Activated CD8-positive, alpha-beta memory T cell treated with anti-CD3 and anti-CD28 coated beads, Interleukin-2, amount 50 U/mL, for 1 hour (primary cell): ENCODE data around the gene DCD.
"Not testable (repeated sequence)": the region's sequence is repeated elsewhere in the genome, so short reads cannot be mapped to it uniquely, and the experiment has no call there.

Experiments used
- DNase-seq: peaks from one replicate; pipeline ENCODE4 v3.0.0-alpha.2; 2020; ENCODE audit errors: extremely low read depth

The DCD gene, protein sequence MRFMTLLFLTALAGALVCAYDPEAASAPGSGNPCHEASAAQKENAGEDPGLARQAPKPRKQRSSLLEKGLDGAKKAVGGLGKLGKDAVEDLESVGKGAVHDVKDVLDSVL

DNA sequence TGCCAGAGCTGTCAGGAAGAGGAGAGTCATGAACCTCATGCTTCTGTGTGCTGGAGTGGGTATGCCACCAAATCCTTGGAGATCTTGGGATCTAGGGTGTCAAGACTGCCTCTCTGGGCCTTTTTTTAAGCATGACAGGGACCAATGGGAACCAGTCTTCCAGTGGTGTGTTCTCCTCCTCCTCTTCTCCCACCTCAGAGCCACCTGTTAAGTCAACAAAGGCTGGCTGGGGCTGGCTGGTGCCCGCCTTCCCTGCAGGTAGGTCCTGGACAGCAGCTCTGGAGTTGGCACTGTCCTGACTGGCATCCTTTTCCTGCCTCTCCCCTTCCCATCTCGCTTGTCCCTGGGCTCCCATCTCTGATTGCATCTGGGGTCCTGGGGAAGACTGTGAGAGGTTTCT is at the start of gene DCD:
Gene DCD, minus strand, starts transcription at position 101 of the 400 bp plus-strand sequence. Its CDS starts 62 bp downstream, at position 39.
- no peak for DNase-seq

DNA sequence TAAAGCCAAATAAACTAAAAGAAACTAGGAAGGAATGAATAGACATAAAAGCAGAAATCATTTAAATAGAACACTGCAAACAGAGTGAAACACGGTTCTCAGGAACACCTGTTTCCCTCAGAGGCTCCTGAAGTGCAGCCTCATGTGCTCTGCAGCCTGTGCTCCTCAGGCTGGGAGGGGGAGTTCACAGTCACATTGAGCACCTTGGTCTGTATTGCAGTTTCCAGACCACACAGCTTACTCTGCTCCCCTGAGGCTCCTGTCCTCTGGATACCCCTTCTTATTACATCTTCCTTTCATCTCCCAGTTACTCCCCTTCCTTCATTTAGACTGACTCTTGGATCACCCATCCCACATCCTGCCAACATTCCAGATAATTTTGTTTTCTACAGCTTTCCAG is 49.7 kb upstream of the DCD start:
- no peak for DNase-seq

DNA sequence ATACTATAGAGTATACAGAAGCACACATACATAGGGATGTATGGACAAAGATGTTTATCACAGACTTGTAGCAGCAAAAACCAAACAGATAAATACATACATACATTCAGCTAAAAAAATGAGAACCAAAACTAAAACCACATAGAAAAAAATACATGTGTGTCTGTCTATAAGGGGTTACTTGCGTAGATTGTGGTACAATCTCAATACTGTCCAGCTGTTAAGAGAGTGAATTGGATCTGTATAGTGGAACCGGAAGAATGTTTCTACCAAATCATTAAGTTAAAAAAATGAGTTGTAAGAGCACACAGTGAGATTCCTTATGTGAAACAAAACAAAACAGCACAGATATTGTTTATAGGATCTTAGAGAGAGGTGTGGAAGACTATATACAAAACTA is 44.2 kb upstream of the DCD start:
- DNase-seq: no peak

DNA sequence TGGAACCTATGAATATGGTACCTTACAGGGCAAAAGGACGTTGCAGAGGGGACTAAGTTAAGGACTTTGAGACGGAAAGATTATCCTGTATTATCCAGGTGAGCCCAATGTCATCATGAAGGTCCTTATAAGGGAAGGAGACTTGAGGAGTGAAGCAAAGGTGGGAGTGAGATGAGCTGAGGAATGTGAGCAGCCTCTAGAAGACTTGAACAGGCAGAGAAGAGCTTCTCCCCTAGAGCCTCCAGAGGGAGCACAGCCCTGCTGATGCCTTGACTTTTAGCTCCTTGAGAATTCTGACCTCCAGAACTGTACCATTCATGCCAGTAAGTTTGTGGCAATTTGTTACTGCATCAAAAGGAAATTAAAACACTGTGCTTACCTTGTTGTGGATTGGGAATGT is 41.8 kb upstream of the DCD start:
- no peak for DNase-seq

DNA sequence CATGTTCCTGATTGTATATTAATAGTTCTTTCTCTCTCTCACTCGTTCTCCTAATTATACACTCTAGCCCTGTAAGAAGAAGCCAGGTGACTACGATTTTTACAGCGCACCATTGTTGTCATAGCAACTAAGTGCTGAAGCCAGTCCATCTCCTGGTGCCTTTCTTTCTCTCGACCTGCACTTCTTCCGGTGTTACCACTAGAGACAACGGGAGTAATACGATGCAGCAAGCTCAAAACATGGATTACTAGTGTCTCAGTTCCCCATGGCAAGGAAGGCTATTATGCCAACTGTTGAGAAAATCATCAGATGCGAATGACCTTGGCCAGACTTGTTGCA is 40.8 kb upstream of the DCD start:
- DNase-seq: no peak

DNA sequence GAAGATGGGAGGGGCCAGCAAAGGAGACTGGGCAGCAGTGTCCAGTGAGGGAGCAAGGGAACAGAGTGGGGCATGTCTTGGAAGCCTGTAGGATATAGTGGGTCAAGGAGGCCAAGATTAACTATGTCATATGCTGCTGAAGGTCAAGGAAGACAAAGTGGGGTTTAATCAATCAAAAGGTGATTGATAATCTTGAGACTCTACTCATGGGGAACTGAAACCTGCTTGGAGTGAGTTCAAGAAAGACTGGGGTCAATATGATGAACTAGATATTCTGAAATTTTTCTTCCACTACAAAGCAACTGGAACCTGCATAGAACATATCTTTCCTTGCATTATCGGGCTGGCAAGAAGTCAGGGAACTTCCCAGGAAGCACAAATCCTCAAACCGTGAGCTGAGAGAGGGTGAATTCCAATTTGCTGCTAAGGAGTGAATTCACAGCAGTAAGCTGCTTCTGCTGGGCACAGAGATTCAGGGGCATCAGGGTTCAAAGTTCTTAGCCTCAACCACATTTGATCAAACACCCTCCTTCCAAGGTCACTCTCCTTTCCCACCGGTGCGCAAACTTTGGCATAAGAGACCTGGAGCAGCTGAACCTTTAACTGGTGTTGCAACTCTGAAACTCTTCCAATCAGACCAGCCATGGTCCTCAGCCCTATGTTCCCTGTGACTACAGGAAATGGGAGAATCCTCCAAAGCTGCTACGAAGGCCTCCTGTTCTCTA is 40.3 kb upstream of the DCD start:
- DNase-seq: no peak

DNA sequence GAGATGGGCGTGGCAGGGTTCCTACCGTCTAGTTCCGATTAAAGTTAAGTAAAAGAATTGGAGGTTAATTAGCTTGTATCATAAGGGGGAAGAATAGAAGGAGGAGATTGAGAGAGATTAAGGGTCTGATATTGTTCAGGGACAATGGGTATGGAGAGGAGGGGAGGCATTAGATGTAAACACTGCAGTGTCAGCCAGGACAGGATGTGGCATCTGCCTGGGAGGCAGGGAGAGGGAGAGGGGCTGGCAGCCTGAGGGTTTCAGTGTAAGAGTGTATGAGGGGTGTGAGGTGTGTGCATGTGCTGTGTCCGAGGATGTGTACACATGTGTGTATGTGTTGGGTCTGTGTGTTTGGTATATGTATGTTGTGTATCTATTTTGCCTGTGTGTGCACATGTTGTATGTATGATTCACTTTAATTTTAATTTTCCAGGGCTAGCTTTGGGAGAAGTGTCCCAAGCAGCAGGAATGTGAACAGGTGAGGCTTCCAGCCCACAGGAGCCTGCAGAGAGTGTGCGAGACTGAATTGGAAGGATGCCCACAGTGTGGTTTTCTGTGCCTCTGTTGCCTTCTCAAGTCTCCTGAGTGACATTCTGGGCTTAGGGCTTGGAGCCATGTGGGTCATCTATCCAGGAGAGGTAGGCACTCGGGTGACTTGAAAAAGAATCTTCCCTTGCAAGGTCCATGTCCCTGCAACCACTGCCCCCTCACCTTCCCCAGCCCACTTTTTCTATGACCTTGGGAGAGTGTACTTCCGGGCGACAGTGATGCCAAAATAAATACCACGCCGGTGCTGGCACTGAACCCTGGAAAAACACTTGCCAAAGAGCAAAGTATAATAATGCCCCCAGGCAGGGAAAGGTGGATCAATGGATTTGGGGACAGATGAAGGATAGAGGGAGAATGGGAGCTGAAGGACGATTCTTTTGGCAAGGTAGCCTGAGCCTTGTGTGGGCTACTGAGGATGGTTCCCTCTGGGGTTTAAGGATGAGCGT is 36.8 kb upstream of the DCD start:
- no peak for DNase-seq

DNA sequence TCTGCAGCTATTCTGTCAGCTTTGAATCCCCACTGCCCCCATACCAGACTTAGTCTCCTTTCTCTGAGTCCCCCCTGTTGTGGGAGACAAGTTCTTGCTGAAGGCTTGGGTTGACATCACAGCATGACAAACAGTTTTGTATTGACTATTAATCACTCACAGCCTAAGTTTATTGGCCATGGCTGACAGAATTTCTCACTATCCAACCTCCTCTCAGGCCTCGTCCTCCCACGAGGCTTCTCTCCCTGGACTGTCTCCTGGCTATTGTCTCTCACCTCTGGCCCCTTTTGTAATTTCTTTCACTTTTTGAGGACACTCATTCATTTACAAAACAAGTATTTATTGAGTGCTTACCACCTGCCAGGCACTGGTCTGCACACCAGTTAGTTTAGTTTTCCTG is 35.2 kb upstream of the DCD start:
- DNase-seq: no peak

DNA sequence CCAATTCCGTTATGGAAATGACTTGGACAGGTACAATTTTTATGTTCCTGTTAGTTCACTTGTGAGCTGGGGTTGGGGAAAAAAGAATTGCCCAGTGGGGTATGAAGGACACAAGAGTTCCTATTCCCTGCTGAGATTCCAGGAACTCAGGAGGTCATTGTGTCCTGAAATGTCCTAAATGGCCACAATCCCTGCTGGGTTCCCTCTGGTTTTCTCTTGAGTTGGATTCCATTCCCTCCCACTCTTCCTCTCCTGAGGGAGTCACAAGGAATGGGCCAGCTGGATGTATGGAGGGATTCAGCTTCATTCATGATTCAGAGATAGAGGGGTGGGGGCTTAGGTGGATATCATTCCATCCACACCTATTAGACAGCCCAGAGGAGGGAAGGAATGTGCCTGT is 34.5 kb upstream of the DCD start:
- no peak for DNase-seq

DNA sequence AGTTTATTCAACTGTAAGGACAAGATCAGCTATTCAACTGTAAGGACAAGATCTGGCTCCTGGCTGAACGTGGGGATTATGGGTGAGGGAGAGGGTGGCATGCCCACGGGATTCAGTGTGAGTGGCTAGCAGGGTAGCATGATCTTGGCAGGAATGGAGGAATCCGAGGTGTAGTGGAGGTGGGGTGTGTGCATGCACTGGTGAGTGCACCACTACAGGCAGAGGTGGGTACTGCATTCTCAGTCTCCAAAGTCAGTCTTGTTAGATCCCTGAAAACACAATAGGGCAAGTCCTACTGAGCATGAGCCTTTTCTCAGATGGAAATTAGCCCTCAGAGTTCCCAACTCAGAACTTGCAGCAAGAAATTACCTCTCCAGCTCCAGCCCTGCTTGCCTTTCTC is 32.2 kb upstream of the DCD start:
- DNase-seq: no peak

DNA sequence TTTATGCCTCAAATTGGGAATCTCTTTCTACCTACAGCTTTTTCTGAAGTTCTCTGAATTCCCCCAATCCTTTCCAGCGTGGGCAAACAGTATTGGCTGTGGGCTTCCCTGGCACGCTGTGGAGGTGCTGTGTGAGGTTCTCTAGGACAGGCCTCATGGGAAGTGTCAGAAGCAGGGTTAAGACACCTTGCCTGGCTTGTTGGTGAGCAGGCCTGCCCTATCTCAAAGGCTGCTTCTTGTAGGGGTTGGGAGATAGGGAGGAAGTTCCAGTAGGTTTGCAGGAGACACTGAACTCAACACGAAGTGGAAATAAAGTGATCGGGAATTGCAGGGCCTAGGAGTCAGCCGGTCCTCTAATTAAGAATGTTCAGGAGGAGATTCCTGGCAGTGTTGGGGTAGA is 30.0 kb upstream of the DCD start:
- no peak for DNase-seq

DNA sequence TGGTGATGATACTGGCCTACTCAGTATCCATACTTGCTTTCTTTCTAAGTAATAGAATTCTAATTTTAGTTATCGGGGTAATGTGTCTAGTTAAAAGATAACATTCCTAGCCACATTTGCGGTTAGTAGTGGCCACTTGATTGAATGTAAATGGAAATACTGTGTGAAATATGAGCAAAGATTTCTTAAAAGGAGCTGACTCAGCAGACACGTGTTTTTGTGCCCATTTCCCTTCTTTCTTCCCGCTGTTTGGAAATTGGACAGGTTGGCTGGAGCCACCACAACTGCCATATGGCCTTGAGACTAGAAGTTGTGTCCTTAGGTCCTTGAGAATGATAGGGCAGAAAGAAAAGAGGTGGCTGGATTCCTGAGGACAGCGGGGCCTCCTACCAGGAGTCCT is 19.8 kb upstream of the DCD start:
- DNase-seq: no peak

DNA sequence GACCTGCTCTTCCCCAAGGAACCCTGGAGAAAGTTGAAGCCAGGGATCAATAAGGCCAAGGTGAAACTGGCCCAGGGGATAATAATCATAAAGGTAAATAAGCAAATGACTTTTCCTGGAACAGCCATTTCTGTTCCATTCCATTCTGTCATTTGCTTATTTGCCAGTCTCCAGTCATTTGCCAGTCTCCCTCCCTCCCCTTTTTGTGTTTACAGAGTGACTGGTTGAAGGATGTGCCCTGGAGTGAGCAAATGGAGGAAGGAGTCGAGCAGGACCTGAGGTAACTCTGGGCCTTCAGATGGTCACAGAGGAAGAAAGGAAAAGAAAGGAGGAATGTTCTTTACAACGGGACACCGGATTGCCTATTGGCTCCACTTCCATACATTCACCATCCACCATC is 17.8 kb upstream of the DCD start:
- DNase-seq: no peak

DNA sequence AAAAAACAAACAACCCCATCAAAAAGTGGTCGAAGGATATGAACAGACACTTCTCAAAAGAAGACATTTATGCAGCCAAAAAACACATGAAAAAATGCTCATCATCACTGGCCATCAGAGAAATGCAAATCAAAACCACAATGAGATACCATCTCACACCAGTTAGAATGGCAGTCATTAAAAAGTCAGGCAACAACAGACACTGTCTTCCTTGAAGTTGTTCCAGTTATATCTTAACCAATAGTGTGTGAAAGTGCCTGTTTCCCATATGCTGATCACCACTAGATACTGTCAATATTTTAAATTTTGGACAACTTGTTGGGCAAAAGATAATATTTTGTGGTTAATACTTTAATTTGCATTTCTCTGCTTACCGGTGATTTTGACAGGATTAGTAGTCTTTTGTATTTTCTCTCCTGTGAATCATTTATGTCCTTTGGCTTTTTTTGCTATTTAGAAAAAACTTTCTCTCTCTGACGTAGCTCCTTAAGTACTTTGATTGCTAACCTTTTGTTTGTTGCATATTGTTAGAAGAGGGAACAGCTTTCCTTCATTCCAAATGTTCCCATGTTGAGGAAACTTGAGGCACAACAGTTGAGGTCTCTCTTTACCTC is 17.0 kb upstream of the DCD start:
- DNase-seq: not testable (repeated sequence)

DNA sequence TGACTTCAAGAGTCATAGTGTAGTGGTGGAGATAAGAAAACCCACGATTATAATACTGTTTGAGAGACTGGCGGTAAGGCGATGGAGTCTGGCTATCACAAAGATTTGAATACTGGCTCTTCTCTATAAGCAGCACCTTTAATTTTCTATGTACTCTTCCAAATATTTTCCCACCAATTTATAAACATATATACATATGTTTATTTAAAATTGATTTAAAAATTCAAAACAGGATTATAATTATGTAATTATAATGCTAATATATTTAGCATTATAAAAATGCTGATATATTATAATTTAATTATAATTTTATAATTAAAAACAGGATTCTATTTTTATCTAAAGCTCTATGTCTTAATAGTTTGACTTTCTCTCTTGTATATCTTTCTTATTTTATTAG is 15.4 kb upstream of the DCD start:
- DNase-seq: no peak

DNA sequence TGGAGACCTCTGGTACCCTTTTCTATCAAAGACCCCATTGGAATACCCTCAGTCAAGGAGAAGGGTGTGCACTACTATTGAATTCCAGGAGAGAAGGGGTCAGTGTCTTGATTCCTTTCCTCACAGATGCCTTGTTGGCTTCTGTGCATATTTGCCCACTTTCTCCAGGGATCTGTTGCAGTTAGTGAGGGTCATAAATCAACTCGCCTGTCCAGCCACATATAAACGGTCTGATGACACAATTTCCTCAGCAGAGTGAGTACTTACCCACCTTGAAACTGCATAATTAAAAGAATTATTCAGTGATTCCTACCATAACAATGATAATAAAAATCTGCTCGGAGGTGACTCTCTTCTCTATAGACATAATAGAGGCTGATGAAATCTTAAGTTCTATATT is 13.9 kb upstream of the DCD start:
- DNase-seq: no peak

DNA sequence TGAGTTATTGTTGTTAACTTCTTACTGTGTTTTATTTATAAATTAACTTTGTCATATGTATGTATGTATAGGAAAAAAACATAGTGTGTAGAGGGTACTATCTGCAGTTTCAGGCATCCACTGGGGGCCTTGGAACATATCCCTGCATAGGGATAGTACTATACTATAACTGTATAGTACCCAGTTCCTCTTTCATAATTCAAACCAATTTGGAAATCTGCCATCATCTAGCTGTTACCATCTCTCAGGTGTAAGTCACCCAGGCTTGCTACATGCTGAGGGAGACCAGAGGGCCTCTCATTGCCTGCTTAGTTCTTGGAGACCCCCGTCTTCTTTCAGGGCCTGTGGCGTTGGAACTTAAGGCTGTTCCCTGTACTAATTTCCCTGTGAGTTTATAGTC is 12.9 kb upstream of the DCD start:
- DNase-seq: no peak

DNA sequence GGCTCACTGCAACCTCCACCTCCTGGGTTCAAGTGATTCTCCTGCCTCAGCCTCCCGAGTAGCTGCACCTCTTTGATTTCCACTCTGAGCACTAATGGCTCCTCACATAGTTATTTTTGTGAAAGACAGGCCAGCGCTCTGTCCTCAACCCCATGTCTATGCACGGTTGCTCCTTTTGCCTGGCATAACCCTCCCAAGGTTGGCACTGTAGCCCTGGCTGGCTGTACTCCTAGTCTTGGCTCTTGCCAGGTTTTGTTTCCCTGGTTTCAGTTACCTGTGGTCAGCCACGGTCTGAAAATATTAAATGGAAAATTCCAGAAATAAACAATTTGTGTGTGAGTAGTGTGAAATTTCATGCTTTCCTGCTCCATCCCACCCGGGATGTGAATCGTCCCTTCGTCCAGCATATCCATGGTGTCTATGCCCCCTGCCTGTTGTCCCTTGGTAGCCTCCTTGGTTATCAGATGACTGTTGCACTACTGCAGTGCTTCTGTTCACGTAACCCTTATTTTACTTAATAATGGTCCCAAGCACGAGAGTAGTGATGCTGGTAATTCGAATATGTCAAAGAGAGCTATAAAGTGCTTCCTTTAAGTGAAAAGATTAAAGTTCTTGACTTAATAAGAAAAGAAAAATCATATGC is 12.3 kb upstream of the DCD start:
- no peak for DNase-seq

DNA sequence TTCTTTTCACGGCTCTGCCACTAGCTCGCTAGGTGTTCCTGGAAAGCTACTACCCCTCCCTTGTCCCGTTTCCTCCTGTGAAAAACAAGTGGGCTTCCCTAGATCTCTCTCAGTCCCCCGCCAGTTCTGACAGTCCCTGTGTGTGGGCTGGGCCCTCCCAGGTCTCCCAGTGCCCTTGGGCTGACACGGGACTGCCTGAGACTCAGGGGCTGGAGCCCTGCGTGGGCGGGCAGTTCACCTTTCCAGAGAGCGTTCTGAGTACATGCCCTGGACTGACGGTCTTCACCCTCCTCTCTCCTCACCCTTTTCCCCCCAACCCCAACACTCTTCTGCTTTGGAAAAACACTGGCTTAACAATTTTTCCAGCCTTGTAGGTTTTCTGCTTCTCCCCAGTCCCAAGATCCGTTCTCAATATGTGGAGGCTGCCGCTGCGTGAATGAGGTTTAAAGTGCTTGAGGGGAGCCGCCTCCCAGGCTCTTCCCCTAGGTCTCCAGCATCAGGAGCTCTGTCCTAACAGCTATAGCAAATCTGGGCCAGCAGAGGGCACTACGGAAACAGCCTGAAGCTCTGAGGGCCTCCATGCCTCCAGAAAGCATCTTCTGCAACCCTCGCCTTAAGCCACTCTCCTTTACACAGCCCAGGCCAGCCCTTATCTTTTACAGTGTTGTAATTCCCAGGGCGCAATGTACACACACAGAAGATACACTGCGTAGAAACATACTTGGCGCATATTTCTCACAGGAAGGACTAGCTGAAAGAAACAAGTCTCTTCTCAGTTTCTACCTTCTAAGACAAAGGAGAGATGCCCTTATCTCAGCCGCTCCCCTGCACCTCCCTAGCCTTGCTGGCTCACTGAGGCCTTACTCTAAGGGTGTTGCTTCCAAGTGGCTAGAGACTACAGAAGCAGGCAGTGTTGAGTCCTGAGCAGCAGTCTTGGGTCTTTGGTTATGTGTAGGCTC is 10.4 kb upstream of the DCD start:
- DNase-seq: no peak

DNA sequence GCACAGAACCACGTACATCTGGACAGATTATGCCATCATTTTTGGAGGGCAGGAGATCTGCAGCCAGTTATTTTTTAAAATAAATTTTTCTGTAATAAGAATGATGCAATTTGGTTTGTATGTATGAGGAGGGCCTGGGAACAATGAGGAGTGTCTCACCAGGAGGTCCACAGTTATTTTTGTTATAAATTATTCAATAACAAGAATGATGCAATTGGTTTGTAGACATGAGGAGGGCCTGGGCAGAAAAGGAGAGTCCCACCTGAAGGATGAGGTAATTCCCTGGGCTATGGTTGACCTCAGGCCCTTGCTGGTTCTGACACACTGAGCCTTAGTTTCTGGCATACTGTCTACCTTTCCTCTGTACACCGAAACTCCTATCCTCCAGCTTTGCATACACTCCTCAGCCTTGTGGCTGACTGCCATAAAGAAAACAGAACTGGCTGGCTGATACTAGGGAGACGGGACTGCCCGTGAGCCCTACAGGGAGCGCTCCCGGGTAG is 9.0 kb upstream of the DCD start:
- no peak for DNase-seq

DNA sequence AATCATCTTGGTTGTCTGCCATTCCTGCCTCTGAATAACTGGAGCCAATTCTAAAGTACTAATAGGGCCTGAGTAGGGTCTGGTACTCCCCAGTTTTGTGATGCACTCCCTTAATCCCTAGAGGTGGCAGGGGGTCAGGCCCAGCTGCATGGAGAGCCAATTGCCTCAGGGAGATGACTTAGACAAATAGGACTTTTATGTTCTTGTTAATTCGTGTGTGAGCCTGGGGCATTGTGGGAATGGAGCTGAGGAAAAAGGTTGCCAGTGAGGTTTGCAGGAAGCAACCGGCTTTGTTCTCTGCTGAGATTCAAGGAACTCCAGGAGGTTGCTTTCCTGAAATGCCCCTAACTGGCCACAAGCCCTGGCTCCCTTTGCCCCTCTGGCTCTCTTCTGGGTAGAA is 6.8 kb upstream of the DCD start:
- DNase-seq: no peak
